GM23338 (cell line): ENCODE data around the gene ZBTB7C. TPM values are rescaled to one million over a fixed set of nuclear protein-coding genes. Genes with fewer than 3 reads are reported as not detected.
A peak's percentile ranks its signal among the peaks of the same experiment; 100 is the strongest.

Experiments used
- ATAC-seq: fragments of 200-7000 bp; cut with Tn5 transposase; 3 replicates; pipeline ENCODE4 v1.9.1; 2020
- DNase-seq: peaks from one replicate; pipeline ENCODE4 v3.0.0-alpha.2; 2015; ENCODE audit warnings: low spot score
- H2AFZ ChIP-seq: fragments of 200-600 bp; sonication (generic); 2 replicates; pipeline ENCODE4 v1.8.0; 2016; ENCODE audit warnings: antibody characterized with exemption, mild to moderate bottlenecking, moderate library complexity
- H3F3A ChIP-seq: fragments of 200-600 bp; sonication (generic); replicated peaks from 2 replicates; pipeline ENCODE4 v1.8.0; 2017; ENCODE audit warnings: antibody characterized with exemption, mixed run types, low read depth
- H3K27ac ChIP-seq: fragments of 200-600 bp; sonication (generic); 2 replicates; pipeline ENCODE4 v1.6.1; 2016; ENCODE audit warnings: low read depth
- H3K27me3 ChIP-seq: fragments of 200-600 bp; sonication (generic); 2 replicates; pipeline ENCODE4 v1.8.0; 2016; ENCODE audit warnings: mild to moderate bottlenecking, mixed run types, moderate library complexity; ENCODE audit not compliant: insufficient read depth
- H3K36me3 ChIP-seq: fragments of 200-600 bp; sonication (generic); 2 replicates; pipeline ENCODE4 v1.8.0; 2016; ENCODE audit warnings: mild to moderate bottlenecking; ENCODE audit not compliant: insufficient read depth
- H3K4me1 ChIP-seq: fragments of 200-600 bp; sonication (generic); 2 replicates; pipeline ENCODE4 v1.8.0; 2016; ENCODE audit warnings: mild to moderate bottlenecking, moderate library complexity; ENCODE audit not compliant: insufficient read depth
- H3K4me2 ChIP-seq: fragments of 200-600 bp; sonication (generic); 2 replicates; pipeline ENCODE4 v1.7.1; 2017; ENCODE audit warnings: mixed run types
- H3K4me3 ChIP-seq: fragments of 200-600 bp; sonication (generic); 2 replicates; pipeline ENCODE4 v1.6.1; 2016; ENCODE audit warnings: mixed run types
- H3K79me2 ChIP-seq: fragments of 200-600 bp; sonication (generic); replicated peaks from 2 replicates; pipeline ENCODE4 v1.8.0; 2017; ENCODE audit warnings: mild to moderate bottlenecking; ENCODE audit not compliant: insufficient read depth
- H3K9me2 ChIP-seq: fragments of 200-600 bp; sonication (generic); 2 replicates; pipeline ENCODE4 v1.8.0; 2017; ENCODE audit not compliant: insufficient read depth
- H4K20me1 ChIP-seq: fragments of 200-600 bp; sonication (generic); replicated peaks from 2 replicates; pipeline ENCODE4 v1.8.0; 2017; ENCODE audit warnings: mild to moderate bottlenecking; ENCODE audit not compliant: insufficient read depth
- H3K27ac Mint-ChIP-seq: 2 replicates; pipeline ENCODE4 v1.8.0; 2020; ENCODE audit warnings: inconsistent platforms, mild to moderate bottlenecking, moderate library complexity, mixed read lengths
- H3K27me3 Mint-ChIP-seq: 3 replicates; pipeline ENCODE4 v1.8.0; 2022; ENCODE audit warnings: low read depth, mild to moderate bottlenecking, moderate library complexity, mixed read lengths, inconsistent platforms; ENCODE audit not compliant: insufficient read depth, poor library complexity
- H3K36me3 Mint-ChIP-seq: 3 replicates; pipeline ENCODE4 v1.8.0; 2021; ENCODE audit warnings: low read depth, mild to moderate bottlenecking, inconsistent platforms, moderate library complexity, mixed read lengths
- H3K4me1 Mint-ChIP-seq: 3 replicates; pipeline ENCODE4 v1.8.0; 2020; ENCODE audit warnings: mild to moderate bottlenecking, inconsistent platforms, mixed read lengths
- H3K4me3 Mint-ChIP-seq: 3 replicates; pipeline ENCODE4 v1.8.0; 2021; ENCODE audit warnings: moderate library complexity, mild to moderate bottlenecking, inconsistent platforms, mixed read lengths
- H3K9me3 Mint-ChIP-seq: 3 replicates; pipeline ENCODE4 v1.8.0; 2020; ENCODE audit warnings: moderate library complexity, mild to moderate bottlenecking, inconsistent platforms, mixed read lengths
- EZH2 ChIP-seq: fragments of 200-600 bp; sonication (generic); IDR thresholded peaks from one replicate; pipeline ENCODE4 v1.8.0; 2017; ENCODE audit warnings: antibody characterized with exemption, mild to moderate bottlenecking, low read depth; ENCODE audit not compliant: unreplicated experiment
- JUNB ChIP-seq: IDR thresholded peaks from one replicate; pipeline ENCODE4 v1.6.1; 2016; ENCODE audit warnings: antibody characterized with exemption; ENCODE audit not compliant: unreplicated experiment
- NANOG ChIP-seq: IDR thresholded peaks from 2 replicates; pipeline ENCODE4 v1.6.1; 2016; ENCODE audit warnings: antibody characterized with exemption, borderline replicate concordance
- POLR2AphosphoS5 ChIP-seq: IDR thresholded peaks from 2 replicates; pipeline ENCODE4 v1.6.1; 2016; ENCODE audit warnings: antibody characterized with exemption, low read depth
- REST ChIP-seq: IDR thresholded peaks from one replicate; pipeline ENCODE4 v1.6.1; 2018; ENCODE audit warnings: antibody characterized with exemption; ENCODE audit not compliant: unreplicated experiment
- STAT1 ChIP-seq: IDR thresholded peaks from one replicate; pipeline ENCODE4 v1.6.1; 2016; ENCODE audit warnings: antibody characterized with exemption; ENCODE audit not compliant: unreplicated experiment
- ZNF114 ChIP-seq: fragments of 250-450 bp; sonication (Bioruptor Pico); IDR thresholded peaks from 2 replicates; pipeline ENCODE4 v1.5.0; 2020; ENCODE audit warnings: mild to moderate bottlenecking, moderate library complexity
- polyA plus RNA-seq: library from polyadenylated mRNA; unstranded; fragments of >200 nt; fragmentation: Nextera tagmentation; extraction: Ambion mirVana; gene quantifications from 2 replicates; pipeline ENCODE4 v1.2.1, GENCODE V29; 2016
- total RNA-seq: library from RNA; depleted of rRNA; stranded (reverse); fragments of >200 nt; shearing (Covaris generic); gene quantifications from 2 replicates; pipeline ENCODE4 v1.2.3, GENCODE V29; 2014
- TF ChIP-seq, protein P1 (sequence below): fragments of 250-450 bp; sonication (Bioruptor Pico); IDR thresholded peaks from 2 replicates; pipeline ENCODE4 v1.5.0; 2020; ENCODE audit warnings: mild to moderate bottlenecking, moderate library complexity
- TF ChIP-seq, protein P2 (sequence below), 2 experiments: fragments of 200-600 bp in 1 of 2; sonication (generic) in 1 of 2; conservative IDR thresholded peaks; 2 replicates each; pipeline versions ENCODE4 v1.5.1 to v1.6.1; 2016 to 2017; ENCODE audit warnings: antibody characterized with exemption in 2 of 2, low read depth in 2 of 2, mild to moderate bottlenecking in 2 of 2, moderate library complexity in 1 of 2

The ZBTB7C gene
- total and polyA plus RNA-seq, 2 experiments from 2014 or later = 0.03 to 0.14 TPM

GRCh38 chr18:48394176-48394575, 15.0 kb downstream of the ZBTB7C start:
- H3K4me2 ChIP-seq = peak overlapping the region; percentile 51
- H3K9me2 ChIP-seq = no peaks in the 10 kb centered on the region
- H4K20me1 ChIP-seq = no peaks in the 10 kb centered on the region; the same call in 1 of the 2 replicates
- TF ChIP-seq REST (no peak), JUNB (no peak), POLR2AphosphoS5 (no peak), ZNF114 (CRISPR knock-in tag) (no peak), NANOG (no peak), STAT1 (no peak), EZH2 (no peak)
- TF ChIP-seq, protein P1, sequence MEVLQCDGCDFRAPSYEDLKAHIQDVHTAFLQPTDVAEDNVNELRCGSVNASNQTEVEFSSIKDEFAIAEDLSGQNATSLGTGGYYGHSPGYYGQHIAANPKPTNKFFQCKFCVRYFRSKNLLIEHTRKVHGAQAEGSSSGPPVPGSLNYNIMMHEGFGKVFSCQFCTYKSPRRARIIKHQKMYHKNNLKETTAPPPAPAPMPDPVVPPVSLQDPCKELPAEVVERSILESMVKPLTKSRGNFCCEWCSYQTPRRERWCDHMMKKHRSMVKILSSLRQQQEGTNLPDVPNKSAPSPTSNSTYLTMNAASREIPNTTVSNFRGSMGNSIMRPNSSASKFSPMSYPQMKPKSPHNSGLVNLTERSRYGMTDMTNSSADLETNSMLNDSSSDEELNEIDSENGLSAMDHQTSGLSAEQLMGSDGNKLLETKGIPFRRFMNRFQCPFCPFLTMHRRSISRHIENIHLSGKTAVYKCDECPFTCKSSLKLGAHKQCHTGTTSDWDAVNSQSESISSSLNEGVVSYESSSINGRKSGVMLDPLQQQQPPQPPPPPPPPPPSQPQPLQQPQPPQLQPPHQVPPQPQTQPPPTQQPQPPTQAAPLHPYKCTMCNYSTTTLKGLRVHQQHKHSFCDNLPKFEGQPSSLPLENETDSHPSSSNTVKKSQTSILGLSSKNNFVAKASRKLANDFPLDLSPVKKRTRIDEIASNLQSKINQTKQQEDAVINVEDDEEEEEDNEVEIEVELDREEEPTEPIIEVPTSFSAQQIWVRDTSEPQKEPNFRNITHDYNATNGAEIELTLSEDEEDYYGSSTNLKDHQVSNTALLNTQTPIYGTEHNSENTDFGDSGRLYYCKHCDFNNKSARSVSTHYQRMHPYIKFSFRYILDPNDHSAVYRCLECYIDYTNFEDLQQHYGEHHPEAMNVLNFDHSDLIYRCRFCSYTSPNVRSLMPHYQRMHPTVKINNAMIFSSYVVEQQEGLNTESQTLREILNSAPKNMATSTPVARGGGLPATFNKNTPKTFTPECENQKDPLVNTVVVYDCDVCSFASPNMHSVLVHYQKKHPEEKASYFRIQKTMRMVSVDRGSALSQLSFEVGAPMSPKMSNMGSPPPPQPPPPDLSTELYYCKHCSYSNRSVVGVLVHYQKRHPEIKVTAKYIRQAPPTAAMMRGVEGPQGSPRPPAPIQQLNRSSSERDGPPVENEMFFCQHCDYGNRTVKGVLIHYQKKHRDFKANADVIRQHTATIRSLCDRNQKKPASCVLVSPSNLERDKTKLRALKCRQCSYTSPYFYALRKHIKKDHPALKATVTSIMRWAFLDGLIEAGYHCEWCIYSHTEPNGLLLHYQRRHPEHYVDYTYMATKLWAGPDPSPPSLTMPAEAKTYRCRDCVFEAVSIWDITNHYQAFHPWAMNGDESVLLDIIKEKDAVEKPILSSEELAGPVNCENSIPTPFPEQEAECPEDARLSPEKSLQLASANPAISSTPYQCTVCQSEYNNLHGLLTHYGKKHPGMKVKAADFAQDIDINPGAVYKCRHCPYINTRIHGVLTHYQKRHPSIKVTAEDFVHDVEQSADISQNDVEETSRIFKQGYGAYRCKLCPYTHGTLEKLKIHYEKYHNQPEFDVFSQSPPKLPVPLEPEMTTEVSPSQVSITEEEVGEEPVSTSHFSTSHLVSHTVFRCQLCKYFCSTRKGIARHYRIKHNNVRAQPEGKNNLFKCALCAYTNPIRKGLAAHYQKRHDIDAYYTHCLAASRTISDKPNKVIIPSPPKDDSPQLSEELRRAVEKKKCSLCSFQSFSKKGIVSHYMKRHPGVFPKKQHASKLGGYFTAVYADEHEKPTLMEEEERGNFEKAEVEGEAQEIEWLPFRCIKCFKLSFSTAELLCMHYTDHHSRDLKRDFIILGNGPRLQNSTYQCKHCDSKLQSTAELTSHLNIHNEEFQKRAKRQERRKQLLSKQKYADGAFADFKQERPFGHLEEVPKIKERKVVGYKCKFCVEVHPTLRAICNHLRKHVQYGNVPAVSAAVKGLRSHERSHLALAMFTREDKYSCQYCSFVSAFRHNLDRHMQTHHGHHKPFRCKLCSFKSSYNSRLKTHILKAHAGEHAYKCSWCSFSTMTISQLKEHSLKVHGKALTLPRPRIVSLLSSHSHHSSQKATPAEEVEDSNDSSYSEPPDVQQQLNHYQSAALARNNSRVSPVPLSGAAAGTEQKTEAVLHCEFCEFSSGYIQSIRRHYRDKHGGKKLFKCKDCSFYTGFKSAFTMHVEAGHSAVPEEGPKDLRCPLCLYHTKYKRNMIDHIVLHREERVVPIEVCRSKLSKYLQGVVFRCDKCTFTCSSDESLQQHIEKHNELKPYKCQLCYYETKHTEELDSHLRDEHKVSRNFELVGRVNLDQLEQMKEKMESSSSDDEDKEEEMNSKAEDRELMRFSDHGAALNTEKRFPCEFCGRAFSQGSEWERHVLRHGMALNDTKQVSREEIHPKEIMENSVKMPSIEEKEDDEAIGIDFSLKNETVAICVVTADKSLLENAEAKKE (CRISPR knock-in tag) = no peak
- TF ChIP-seq, protein P2, sequence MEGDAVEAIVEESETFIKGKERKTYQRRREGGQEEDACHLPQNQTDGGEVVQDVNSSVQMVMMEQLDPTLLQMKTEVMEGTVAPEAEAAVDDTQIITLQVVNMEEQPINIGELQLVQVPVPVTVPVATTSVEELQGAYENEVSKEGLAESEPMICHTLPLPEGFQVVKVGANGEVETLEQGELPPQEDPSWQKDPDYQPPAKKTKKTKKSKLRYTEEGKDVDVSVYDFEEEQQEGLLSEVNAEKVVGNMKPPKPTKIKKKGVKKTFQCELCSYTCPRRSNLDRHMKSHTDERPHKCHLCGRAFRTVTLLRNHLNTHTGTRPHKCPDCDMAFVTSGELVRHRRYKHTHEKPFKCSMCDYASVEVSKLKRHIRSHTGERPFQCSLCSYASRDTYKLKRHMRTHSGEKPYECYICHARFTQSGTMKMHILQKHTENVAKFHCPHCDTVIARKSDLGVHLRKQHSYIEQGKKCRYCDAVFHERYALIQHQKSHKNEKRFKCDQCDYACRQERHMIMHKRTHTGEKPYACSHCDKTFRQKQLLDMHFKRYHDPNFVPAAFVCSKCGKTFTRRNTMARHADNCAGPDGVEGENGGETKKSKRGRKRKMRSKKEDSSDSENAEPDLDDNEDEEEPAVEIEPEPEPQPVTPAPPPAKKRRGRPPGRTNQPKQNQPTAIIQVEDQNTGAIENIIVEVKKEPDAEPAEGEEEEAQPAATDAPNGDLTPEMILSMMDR (conservative IDR thresholded peaks at IDR 0.05; ENCODE audit: low read depth in 2 of 2) = no peak
- H3K9me3 Mint-ChIP-seq = no peaks in the 10 kb centered on the region
- ATAC-seq = no peak
- no peak overlapping the region for H3K27ac Mint-ChIP-seq
- H3K27ac ChIP-seq = no peak overlapping the region
- peaks cover 26% of the 10 kb centered on the region for H3K4me1 Mint-ChIP-seq
- H3K36me3 Mint-ChIP-seq = no peaks in the 10 kb centered on the region
- peaks cover 5% of the 10 kb centered on the region for H3K27me3 Mint-ChIP-seq
- no peak overlapping the region for H3K4me3 ChIP-seq
- no peaks in the 10 kb centered on the region for H3F3A ChIP-seq
- H2AFZ ChIP-seq = peak overlapping the region; percentile 63
- peaks cover 10% of the 10 kb centered on the region for H3K4me1 ChIP-seq
- H3K4me3 Mint-ChIP-seq = no peak overlapping the region
- H3K27me3 ChIP-seq = no peaks in the 10 kb centered on the region
- no peaks in the 10 kb centered on the region for H3K79me2 ChIP-seq
- no peaks in the 10 kb centered on the region for H3K36me3 ChIP-seq
- no peak for DNase-seq
